Activated CD8-positive, alpha-beta memory T cell treated with anti-CD3 and anti-CD28 coated beads for 1 hour (primary cell): ENCODE results near the gene BCL3.
"Not testable (repeated sequence)": the region's sequence is repeated elsewhere in the genome, so short reads cannot be mapped to it uniquely, and the experiment has no call there.

Experiments
- DNase-seq, 2 donors: peaks; one replicate each; pipeline ENCODE4 v3.0.0-alpha.2; 2020; ENCODE audit warnings: low read depth in 1 of 2; ENCODE audit errors: extremely low read depth in 1 of 2

BCL3 gene, protein sequence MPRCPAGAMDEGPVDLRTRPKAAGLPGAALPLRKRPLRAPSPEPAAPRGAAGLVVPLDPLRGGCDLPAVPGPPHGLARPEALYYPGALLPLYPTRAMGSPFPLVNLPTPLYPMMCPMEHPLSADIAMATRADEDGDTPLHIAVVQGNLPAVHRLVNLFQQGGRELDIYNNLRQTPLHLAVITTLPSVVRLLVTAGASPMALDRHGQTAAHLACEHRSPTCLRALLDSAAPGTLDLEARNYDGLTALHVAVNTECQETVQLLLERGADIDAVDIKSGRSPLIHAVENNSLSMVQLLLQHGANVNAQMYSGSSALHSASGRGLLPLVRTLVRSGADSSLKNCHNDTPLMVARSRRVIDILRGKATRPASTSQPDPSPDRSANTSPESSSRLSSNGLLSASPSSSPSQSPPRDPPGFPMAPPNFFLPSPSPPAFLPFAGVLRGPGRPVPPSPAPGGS

GRCh38 chr19:44748426-44749254, at the start of gene BCL3:
TSS of gene BCL3 (plus strand) at chr19:44748708. CDS start at chr19:44748791, 83 bp downstream.
- DNase-seq, result peak; percentile 32 to 59

- DNase-seq, result no peak
Observed at GRCh38 chr19:44700547-44700946, 48.0 kb upstream of the BCL3 start.

- DNase-seq, result no peak
Observed at GRCh38 chr19:44701228-44701627, 47.3 kb upstream of the BCL3 start.

DNA sequence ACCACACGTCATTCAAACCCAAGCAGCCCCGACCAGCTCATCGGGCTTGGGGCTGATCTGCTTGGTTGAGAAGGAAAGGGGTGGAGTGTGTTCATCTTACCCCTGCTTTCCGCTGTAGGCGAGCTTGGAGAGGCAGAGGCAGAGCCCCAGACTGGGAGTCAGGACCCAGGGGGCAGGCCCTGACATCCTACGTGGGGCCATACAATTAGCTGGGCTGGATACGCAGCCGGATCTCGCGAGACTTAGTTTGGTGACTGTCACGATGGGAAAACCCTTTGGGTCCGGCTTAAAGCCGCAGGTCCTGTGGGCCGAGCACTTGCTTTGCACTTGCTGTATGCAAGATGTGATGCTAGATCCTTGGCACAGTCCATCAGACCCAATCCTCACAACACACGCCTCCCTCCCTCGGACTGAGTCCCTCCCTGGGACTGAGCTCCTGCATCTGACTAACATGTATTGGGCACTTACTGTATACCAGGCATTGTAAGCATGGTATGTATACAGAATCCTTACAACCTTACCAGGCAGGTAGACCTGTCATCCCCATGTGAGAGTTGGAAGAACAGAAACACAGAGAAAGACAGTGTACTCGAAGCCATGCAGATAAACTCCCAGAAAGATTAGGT, 45.8 kb upstream of the BCL3 start:
- no peak for DNase-seq

DNA sequence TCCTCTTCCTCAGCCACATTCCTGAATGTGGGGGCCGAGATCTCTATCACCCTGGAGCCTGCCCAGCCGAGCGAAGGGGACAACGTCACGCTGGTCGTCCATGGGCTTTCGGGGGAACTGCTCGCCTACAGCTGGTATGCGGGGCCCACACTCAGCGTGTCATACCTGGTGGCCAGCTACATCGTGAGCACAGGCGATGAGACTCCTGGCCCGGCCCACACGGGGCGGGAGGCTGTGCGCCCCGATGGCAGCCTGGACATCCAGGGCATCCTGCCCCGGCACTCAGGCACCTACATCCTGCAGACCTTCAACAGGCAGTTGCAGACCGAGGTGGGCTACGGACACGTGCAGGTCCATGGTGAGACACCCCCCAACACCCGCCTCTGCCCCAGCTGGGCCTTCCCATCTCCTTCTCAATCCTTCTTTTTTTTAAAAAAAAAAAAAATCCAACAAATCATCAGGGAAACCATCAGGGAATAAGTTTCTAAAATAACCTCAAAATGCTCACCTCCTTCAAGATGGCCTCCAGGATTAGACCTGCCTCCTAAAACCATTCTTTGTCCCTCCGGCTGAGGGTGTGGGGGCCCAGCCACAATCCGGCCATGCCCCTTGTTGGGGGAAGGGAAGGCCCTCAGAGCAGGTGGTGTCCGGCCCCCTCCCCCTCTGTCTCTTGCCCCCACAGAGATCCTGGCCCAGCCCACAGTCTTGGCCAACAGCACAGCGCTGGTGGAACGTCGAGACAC, 45.0 kb upstream of the BCL3 start:
- no peak for DNase-seq

- DNase-seq, result no peak
Observed at GRCh38 chr19:44704982-44705381, 43.5 kb upstream of the BCL3 start.

DNA sequence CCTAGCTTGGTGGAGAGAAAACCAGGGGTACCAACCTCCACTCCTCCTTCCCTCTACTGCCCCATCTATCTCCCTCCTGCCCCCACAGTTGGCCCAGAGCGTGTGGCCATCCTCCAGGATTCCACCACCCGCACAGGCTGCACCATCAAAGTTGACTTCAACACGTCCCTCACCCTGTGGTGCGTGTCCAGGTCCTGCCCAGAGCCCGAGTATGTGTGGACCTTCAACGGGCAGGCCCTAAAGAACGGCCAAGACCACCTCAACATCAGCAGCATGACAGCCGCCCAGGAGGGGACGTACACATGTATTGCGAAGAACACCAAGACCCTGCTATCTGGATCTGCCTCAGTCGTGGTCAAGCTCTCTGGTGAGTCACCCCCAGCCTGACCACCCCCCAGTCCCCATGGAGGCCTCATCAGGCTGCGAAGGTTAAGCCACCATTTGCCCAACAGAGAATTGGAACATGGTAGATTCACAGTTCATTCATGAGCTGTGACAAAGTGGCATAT, 43.0 kb upstream of the BCL3 start:
- no peak for DNase-seq

- DNase-seq, result no peak
Observed at GRCh38 chr19:44706506-44707236, 41.8 kb upstream of the BCL3 start.

- DNase-seq, result no peak
Observed at GRCh38 chr19:44707794-44708193, 40.7 kb upstream of the BCL3 start.

- no peak for DNase-seq
Observed at GRCh38 chr19:44708940-44709339, 39.6 kb upstream of the BCL3 start.

GRCh38 chr19:44709434-44710266, 38.9 kb upstream of the BCL3 start:
- not testable (repeated sequence) for DNase-seq

DNA sequence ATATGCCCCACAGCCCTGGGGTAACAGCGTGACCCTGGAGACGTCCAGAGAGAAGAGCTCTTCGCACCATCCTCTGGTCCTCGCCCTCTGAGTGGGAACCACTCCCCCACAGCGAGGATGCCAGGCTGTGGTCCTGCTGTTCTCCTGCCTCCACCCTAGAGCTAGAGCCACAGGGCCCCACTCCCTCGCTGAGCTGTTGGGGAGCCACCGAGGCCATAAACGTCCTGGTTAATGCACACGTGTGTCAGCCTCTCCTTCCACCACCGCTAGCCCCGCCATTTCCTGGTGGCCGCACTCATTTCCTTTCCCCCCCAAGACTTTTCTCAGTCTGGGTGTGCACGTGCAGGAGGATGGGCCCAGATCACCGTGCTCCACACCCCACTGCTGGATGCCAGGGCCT, 38.0 kb upstream of the BCL3 start:
- no peak for DNase-seq

- DNase-seq, result no peak
Observed at GRCh38 chr19:44712864-44713515, 35.5 kb upstream of the BCL3 start.

DNA sequence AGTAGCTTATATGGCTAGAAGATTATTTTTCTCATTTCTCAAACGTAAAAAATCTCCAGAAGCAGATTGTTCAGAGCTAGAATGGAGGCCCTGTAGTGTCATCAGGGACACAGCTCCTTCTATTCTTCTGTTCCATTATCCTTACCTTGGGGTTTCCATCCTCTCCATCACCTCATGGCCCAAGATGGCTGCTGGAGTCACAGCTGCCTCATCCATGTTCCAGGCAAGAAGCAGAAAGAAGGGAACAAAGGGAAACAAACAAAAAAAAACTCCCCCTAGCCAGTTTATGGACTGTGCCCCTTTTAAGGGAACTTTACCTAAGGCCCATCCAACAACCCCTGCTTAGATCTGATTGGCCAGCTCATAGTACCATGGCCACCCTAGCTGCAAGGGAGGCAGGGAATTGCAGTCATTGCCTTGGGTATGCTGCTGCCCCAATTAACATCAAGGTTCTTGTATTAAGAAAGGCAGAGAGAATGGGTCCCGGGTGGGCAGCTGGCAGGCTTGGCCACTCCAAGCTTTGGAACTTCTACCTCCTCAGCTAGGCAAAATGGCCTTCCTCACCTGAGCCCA, 33.8 kb upstream of the BCL3 start:
- DNase-seq, result no peak

DNA sequence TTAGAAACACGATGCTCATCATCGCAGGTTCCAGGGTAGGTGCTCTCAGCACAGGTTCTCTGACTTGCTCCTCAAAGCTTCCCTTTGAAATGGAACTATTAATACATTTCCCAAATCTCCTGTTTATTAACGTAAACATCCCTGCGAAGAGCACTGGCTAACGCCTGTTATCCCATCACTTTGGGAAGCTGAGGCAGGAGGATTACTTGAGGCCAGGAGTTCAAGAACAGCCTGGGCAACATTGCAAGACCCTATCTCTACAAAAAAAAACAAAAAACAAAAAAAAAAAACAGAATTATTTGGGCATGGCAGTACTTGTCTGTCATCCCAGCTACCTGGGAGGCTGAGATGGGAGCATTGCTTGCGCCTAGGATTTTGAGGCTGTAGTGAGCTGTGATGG, 30.9 kb upstream of the BCL3 start:
- DNase-seq, result no peak

GRCh38 chr19:44718441-44719261, 29.9 kb upstream of the BCL3 start:
- no peak for DNase-seq

GRCh38 chr19:44719262-44719701, 29.2 kb upstream of the BCL3 start:
- no peak for DNase-seq
